ENCODE results near the gene NT5DC1. TPM values are rescaled to one million over a fixed set of nuclear protein-coding genes. Genes with fewer than 3 reads are reported as not detected.

Gene NT5DC1
- polyA plus RNA-seq, 1 donor from 2014 or later, result 1.3 TPM

DNA sequence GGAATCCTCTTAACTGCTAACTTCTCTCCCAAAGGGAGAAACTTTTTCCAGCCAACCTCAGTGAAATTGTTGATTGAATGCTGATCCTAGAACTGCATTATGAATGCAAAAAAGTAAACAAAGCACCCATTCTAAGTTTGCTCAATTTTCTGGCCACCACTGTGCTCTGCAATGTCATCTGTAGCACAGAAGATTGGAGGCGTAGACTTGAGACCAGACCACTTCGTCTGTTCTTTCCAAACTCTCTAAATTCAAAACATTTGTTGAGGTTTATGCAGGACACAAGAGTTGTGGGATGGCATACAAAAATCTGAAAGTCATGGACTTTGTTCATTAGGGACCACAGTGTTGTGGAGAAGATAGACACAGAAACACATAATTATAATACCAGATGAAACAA is 190.1 kb downstream of the NT5DC1 start:
- H3K4me2 ChIP-seq (ENCODE audit: low read length), result no peak overlapping the region
- H3K9me3 ChIP-seq (ENCODE audit: low read length), result no peaks in the 10 kb centered on the region
- no peak overlapping the region for H3K27ac ChIP-seq (ENCODE audit: low read length)
- H3K9ac ChIP-seq (ENCODE audit: low read length), result no peak overlapping the region
- TF ChIP-seq MXI1 (conservative IDR thresholded peaks at IDR 0.05; ENCODE audit: poor library complexity, severe bottlenecking) (no peak), TAF1 (IDR thresholded peaks at IDR 0.05; ENCODE audit: low read depth) (no peak), EP300 (conservative IDR thresholded peaks at IDR 0.05; ENCODE audit: poor library complexity, severe bottlenecking) (no peak), EZH2 (IDR thresholded peaks at IDR 0.05; ENCODE audit: borderline replicate concordance, insufficient read depth, low read length, poor library complexity, severe bottlenecking) (no peak), SMC3 (conservative IDR thresholded peaks at IDR 0.05; ENCODE audit: poor library complexity) (no peak), RAD21 (conservative IDR thresholded peaks at IDR 0.05) (no peak), POLR2AphosphoS5 (IDR thresholded peaks at IDR 0.05) (no peak)
- TF ChIP-seq, protein P1, sequence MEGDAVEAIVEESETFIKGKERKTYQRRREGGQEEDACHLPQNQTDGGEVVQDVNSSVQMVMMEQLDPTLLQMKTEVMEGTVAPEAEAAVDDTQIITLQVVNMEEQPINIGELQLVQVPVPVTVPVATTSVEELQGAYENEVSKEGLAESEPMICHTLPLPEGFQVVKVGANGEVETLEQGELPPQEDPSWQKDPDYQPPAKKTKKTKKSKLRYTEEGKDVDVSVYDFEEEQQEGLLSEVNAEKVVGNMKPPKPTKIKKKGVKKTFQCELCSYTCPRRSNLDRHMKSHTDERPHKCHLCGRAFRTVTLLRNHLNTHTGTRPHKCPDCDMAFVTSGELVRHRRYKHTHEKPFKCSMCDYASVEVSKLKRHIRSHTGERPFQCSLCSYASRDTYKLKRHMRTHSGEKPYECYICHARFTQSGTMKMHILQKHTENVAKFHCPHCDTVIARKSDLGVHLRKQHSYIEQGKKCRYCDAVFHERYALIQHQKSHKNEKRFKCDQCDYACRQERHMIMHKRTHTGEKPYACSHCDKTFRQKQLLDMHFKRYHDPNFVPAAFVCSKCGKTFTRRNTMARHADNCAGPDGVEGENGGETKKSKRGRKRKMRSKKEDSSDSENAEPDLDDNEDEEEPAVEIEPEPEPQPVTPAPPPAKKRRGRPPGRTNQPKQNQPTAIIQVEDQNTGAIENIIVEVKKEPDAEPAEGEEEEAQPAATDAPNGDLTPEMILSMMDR (IDR thresholded peaks at IDR 0.05; ENCODE audit: poor library complexity, severe bottlenecking), result no peak
- TF ChIP-seq, protein P2, sequence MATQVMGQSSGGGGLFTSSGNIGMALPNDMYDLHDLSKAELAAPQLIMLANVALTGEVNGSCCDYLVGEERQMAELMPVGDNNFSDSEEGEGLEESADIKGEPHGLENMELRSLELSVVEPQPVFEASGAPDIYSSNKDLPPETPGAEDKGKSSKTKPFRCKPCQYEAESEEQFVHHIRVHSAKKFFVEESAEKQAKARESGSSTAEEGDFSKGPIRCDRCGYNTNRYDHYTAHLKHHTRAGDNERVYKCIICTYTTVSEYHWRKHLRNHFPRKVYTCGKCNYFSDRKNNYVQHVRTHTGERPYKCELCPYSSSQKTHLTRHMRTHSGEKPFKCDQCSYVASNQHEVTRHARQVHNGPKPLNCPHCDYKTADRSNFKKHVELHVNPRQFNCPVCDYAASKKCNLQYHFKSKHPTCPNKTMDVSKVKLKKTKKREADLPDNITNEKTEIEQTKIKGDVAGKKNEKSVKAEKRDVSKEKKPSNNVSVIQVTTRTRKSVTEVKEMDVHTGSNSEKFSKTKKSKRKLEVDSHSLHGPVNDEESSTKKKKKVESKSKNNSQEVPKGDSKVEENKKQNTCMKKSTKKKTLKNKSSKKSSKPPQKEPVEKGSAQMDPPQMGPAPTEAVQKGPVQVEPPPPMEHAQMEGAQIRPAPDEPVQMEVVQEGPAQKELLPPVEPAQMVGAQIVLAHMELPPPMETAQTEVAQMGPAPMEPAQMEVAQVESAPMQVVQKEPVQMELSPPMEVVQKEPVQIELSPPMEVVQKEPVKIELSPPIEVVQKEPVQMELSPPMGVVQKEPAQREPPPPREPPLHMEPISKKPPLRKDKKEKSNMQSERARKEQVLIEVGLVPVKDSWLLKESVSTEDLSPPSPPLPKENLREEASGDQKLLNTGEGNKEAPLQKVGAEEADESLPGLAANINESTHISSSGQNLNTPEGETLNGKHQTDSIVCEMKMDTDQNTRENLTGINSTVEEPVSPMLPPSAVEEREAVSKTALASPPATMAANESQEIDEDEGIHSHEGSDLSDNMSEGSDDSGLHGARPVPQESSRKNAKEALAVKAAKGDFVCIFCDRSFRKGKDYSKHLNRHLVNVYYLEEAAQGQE (IDR thresholded peaks at IDR 0.05; ENCODE audit: borderline replicate concordance), result no peak
- no peaks in the 10 kb centered on the region for H3K9me2 ChIP-seq (ENCODE audit: insufficient read depth, low read length)
- H3K27me3 ChIP-seq (ENCODE audit: insufficient read depth, low read depth, low read length), result no peaks in the 10 kb centered on the region
- H4K20me1 ChIP-seq (ENCODE audit: insufficient read depth), result no peaks in the 10 kb centered on the region
- H3K36me3 ChIP-seq (ENCODE audit: insufficient read depth, low read length), result no peaks in the 10 kb centered on the region
- no peaks in the 10 kb centered on the region for H3K79me2 ChIP-seq (replicated peaks; ENCODE audit: insufficient read depth, low read length)
- no peak overlapping the region for H2AFZ ChIP-seq (ENCODE audit: low read depth, low read length)
- H3F3A ChIP-seq (ENCODE audit: insufficient read depth, low read length, poor library complexity, severe bottlenecking), result no peaks in the 10 kb centered on the region
- no peak overlapping the region for H3K4me3 ChIP-seq (ENCODE audit: low read length)

DNA sequence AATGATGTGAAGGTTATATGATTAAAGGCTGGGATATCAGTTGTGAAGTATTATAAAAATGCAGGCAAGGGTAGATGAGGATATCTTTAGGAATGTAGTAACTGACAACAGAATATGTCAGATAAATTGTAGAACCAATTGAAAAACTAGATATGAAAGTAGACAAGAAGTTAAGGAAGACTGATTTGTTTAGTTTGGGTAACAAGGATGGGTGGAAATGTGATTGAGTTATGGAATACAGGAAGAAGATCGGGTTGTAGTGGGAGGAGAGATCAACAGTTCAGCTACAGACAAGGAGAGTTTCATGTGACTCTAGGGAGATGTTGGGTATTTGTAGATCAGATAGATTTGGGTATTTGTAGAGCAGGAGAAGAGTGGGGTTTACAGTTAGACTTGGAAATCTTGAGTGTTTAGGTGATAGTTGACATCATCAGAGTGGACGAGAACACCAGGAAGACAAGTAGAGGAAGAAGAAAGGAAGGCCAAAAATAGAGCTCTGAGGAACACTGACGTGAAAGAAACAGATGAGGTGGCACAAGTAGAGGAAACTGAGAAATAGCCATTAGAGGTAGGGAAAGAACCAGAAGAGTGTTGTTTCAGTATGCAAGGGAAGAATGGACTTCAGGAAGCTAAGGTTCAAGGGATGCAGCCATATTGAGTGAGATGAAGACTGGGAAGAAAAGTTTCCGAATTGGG is 191.2 kb downstream of the NT5DC1 start:
- H4K20me1 ChIP-seq (ENCODE audit: insufficient read depth), result no peaks in the 10 kb centered on the region
- no peak overlapping the region for H3K9ac ChIP-seq (ENCODE audit: low read length)
- no peaks in the 10 kb centered on the region for H3K9me2 ChIP-seq (ENCODE audit: insufficient read depth, low read length)
- no peaks in the 10 kb centered on the region for H3K79me2 ChIP-seq (replicated peaks; ENCODE audit: insufficient read depth, low read length)
- no peaks in the 10 kb centered on the region for H3K9me3 ChIP-seq (ENCODE audit: low read length)
- no peaks in the 10 kb centered on the region for H3F3A ChIP-seq (ENCODE audit: insufficient read depth, low read length, poor library complexity, severe bottlenecking)
- no peak for TF ChIP-seq EP300 (conservative IDR thresholded peaks at IDR 0.05; ENCODE audit: poor library complexity, severe bottlenecking)
- TF ChIP-seq MXI1 (conservative IDR thresholded peaks at IDR 0.05; ENCODE audit: poor library complexity, severe bottlenecking), result no peak
- no peak for TF ChIP-seq EZH2 (IDR thresholded peaks at IDR 0.05; ENCODE audit: borderline replicate concordance, insufficient read depth, low read length, poor library complexity, severe bottlenecking)
- no peak for TF ChIP-seq SMC3 (conservative IDR thresholded peaks at IDR 0.05; ENCODE audit: poor library complexity)
- no peak for TF ChIP-seq TAF1 (IDR thresholded peaks at IDR 0.05; ENCODE audit: low read depth)
- TF ChIP-seq POLR2AphosphoS5 (IDR thresholded peaks at IDR 0.05), result no peak
- no peak for TF ChIP-seq RAD21 (conservative IDR thresholded peaks at IDR 0.05)
- TF ChIP-seq, protein P2 (IDR thresholded peaks at IDR 0.05; ENCODE audit: borderline replicate concordance), result no peak
- TF ChIP-seq, protein P1 (IDR thresholded peaks at IDR 0.05; ENCODE audit: poor library complexity, severe bottlenecking), result no peak
- H3K4me2 ChIP-seq (ENCODE audit: low read length), result no peak overlapping the region
- H2AFZ ChIP-seq (ENCODE audit: low read depth, low read length), result no peak overlapping the region
- H3K4me3 ChIP-seq (ENCODE audit: low read length), result no peak overlapping the region
- no peak overlapping the region for H3K27ac ChIP-seq (ENCODE audit: low read length)
- H3K27me3 ChIP-seq (ENCODE audit: insufficient read depth, low read depth, low read length), result no peaks in the 10 kb centered on the region
- H3K36me3 ChIP-seq (ENCODE audit: insufficient read depth, low read length), result no peaks in the 10 kb centered on the region
